HL-60 (cell line): ENCODE measurements around the gene SSH2.

Experiments
- DNase-seq, 2 experiments: peaks; one replicate each; pipeline ENCODE4 v3.0.0-alpha.2; 2010 to 2020; ENCODE audit warnings: low read depth in 1 of 2, low spot score in 1 of 2
- H3K27ac ChIP-seq: fragments of 250-450 bp; sonication (Bioruptor Pico); replicated peaks from 2 replicates; pipeline ENCODE4 v1.5.1; 2020; ENCODE audit warnings: mild to moderate bottlenecking, moderate library complexity
- H3K27me3 ChIP-seq: fragments of 250-450 bp; sonication (Bioruptor Pico); 2 replicates; pipeline ENCODE4 v1.5.1; 2021; ENCODE audit warnings: mild to moderate bottlenecking, moderate library complexity; ENCODE audit not compliant: insufficient read depth, poor library complexity, severe bottlenecking
- H3K4me3 ChIP-seq: replicated peaks from 2 replicates; pipeline ENCODE4 v1.5.1; 2011; ENCODE audit warnings: mild to moderate bottlenecking, control low read depth, low read length; ENCODE audit not compliant: insufficient read depth
- CTCF ChIP-seq: IDR thresholded peaks from one replicate; pipeline ENCODE4 v1.5.1; 2011; ENCODE audit warnings: low read length, control low read depth, inconsistent platforms; ENCODE audit not compliant: insufficient read depth
- GABPA ChIP-seq: IDR thresholded peaks from 2 replicates; pipeline ENCODE4 v1.6.1; 2012; ENCODE audit warnings: low read depth
- POLR2AphosphoS5 ChIP-seq: IDR thresholded peaks from 2 replicates; pipeline ENCODE4 v1.6.1; 2012; ENCODE audit warnings: low read depth
- REST ChIP-seq: IDR thresholded peaks from 2 replicates; pipeline ENCODE4 v1.6.1; 2012; ENCODE audit warnings: low read depth; ENCODE audit not compliant: insufficient replicate concordance
- SPI1 ChIP-seq: IDR thresholded peaks from 2 replicates; pipeline ENCODE4 v1.6.1; 2012; ENCODE audit warnings: low read depth, mild to moderate bottlenecking, borderline replicate concordance

Gene SSH2

GRCh38 chr17:29597361-29598172 lies 332.5 kb downstream of the SSH2 start:
- no peak for TF ChIP-seq REST
- no peak for TF ChIP-seq POLR2AphosphoS5
- no peak for TF ChIP-seq SPI1
- no peak for TF ChIP-seq GABPA
- TF ChIP-seq CTCF, result no peak

GRCh38 chr17:29596811-29597210 lies 333.2 kb downstream of the SSH2 start:
- Histone ChIP-seq H3K27ac (no peak overlapping the region), H3K4me3 (no peak overlapping the region), H3K27me3 (no peaks in the 10 kb centered on the region)
- DNase-seq, result no peak
- no peak for TF ChIP-seq POLR2AphosphoS5
- no peak for TF ChIP-seq GABPA
- TF ChIP-seq SPI1, result no peak
- TF ChIP-seq REST, result no peak
- TF ChIP-seq CTCF, result no peak

More at GRCh38 chr17:29597361-29598172, 332.5 kb downstream of the SSH2 start:
- no peak for DNase-seq
- no peaks in the 10 kb centered on the region for H3K27me3 ChIP-seq
- no peak overlapping the region for H3K4me3 ChIP-seq
- no peak overlapping the region for H3K27ac ChIP-seq

- H3K27me3 ChIP-seq, result no peaks in the 10 kb centered on the region
- no peak for TF ChIP-seq REST
- TF ChIP-seq CTCF, result no peak
- no peak for TF ChIP-seq SPI1
- TF ChIP-seq POLR2AphosphoS5, result no peak
- no peak for TF ChIP-seq GABPA
- DNase-seq, result no peak
- no peak overlapping the region for H3K27ac ChIP-seq
- H3K4me3 ChIP-seq, result no peak overlapping the region
Observed at GRCh38 chr17:29595943-29596774, 333.9 kb downstream of the SSH2 start.
